Aorta (tissue), 4 donors: ENCODE data around the gene ACTR3. TPM values are rescaled to one million over a fixed set of nuclear protein-coding genes. Genes with fewer than 3 reads are reported as not detected.

Experiments
- polyA plus RNA-seq, 2 donors: library from polyadenylated mRNA; stranded (reverse); fragments of 200-250 nt; gene quantifications; one replicate each; pipeline ENCODE4 v1.2.3, GENCODE V29; 2013
- total RNA-seq, 2 donors: library from RNA; stranded (reverse); fragmentation: NEBNext Ultra II Directional; extraction: Animal tissue kit (Norgen Biotek cat#: 25700); gene quantifications; one replicate each; pipeline ENCODE4 v1.2.1, GENCODE V29; 2021
- donor health status: healthy with polysubstance abuse.
- donor health status: Bipolar disorder and iron deficiency.
- donor health status: DM: no; HTN: no; CAD: no.
- donor health status: DM: yes; HTN: yes; CAD: no.

Gene ACTR3
- total and polyA plus RNA-seq, 4 donors, result 66.3 to 318 (median 174) TPM

Other genes starting within 250 kb of the ACTR3 start
- 10 to 100 TPM; 73.5 to 82.4 TPM for gene SLC35F5, start 133.4 kb upstream of the ACTR3 start, total RNA-seq
- 10 to 100 TPM; 17.4 to 22.6 TPM for gene SLC35F5, start 133.4 kb upstream of the ACTR3 start, polyA plus RNA-seq